ENCODE measurements around the gene FHAD1. TPM values are rescaled to one million over a fixed set of nuclear protein-coding genes. Genes with fewer than 3 reads are reported as not detected.

The FHAD1 gene
- total RNA-seq, 1 experiment from 2014 or later, result 2.0 TPM

- Histone ChIP-seq H3K9me3 (ENCODE audit: low read depth, low read length, poor library complexity, severe bottlenecking) (no peaks in the 10 kb centered on the region), H3K4me3 (ENCODE audit: low read depth, low read length, poor library complexity, severe bottlenecking) (no peak overlapping the region), H3K36me3 (ENCODE audit: insufficient read depth, low read length, poor library complexity, severe bottlenecking) (no peaks in the 10 kb centered on the region), H3K4me1 (ENCODE audit: insufficient read depth, low read length, poor library complexity, severe bottlenecking) (peaks cover 17% of the 10 kb centered on the region), H3K27me3 (replicated peaks; ENCODE audit: insufficient read depth, low read depth, low read length, poor library complexity) (no peaks in the 10 kb centered on the region), H3K27ac (ENCODE audit: low read depth, low read length, poor library complexity, severe bottlenecking) (no peak overlapping the region)
- ChIA-PET POLR2A (ENCODE audit: low non-redundant PET) (no interaction called here), CTCF (interaction anchor here (0.7 kb wide), 1 partner anchor 1619 kb away, joined by 4 read pairs; no protein-coding TSS in a partner anchor)
- no peak for TF ChIP-seq EZH2 (IDR thresholded peaks at IDR 0.05; ENCODE audit: borderline replicate concordance, low read depth, low read length, poor library complexity, severe bottlenecking)
- TF ChIP-seq, protein P1, sequence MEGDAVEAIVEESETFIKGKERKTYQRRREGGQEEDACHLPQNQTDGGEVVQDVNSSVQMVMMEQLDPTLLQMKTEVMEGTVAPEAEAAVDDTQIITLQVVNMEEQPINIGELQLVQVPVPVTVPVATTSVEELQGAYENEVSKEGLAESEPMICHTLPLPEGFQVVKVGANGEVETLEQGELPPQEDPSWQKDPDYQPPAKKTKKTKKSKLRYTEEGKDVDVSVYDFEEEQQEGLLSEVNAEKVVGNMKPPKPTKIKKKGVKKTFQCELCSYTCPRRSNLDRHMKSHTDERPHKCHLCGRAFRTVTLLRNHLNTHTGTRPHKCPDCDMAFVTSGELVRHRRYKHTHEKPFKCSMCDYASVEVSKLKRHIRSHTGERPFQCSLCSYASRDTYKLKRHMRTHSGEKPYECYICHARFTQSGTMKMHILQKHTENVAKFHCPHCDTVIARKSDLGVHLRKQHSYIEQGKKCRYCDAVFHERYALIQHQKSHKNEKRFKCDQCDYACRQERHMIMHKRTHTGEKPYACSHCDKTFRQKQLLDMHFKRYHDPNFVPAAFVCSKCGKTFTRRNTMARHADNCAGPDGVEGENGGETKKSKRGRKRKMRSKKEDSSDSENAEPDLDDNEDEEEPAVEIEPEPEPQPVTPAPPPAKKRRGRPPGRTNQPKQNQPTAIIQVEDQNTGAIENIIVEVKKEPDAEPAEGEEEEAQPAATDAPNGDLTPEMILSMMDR (conservative IDR thresholded peaks at IDR 0.05; ENCODE audit: low read depth, low read length), result no peak
- no peak for DNase-seq (ENCODE audit: low spot score)
- BruUV-seq (replicated peaks), result no TSS peak
- intact Hi-C loops (cut with micrococcal nuclease; ENCODE audit: unreplicated experiment), result loop anchor here (5.0 kb wide), 1 partner anchor 90 kb away; no protein-coding TSS in a partner anchor
Measured at GRCh38 chr1:15412175-15412800, 165.3 kb downstream of the FHAD1 start.

- BruUV-seq (replicated peaks), result no TSS peak
- intact Hi-C loops (cut with micrococcal nuclease; ENCODE audit: unreplicated experiment), result loop anchor here (5.0 kb wide), 1 partner anchor 91 kb away; no protein-coding TSS in a partner anchor
- DNase-seq (ENCODE audit: low spot score), result no peak
- TF ChIP-seq, protein P1 (conservative IDR thresholded peaks at IDR 0.05; ENCODE audit: low read depth, low read length), result no peak
- TF ChIP-seq EZH2 (IDR thresholded peaks at IDR 0.05; ENCODE audit: borderline replicate concordance, low read depth, low read length, poor library complexity, severe bottlenecking), result no peak
- CTCF ChIA-PET, result interaction anchor here (0.7 kb wide), 1 partner anchor 1620 kb away, joined by 4 read pairs; no protein-coding TSS in a partner anchor
- H3K9me3 ChIP-seq (ENCODE audit: low read depth, low read length, poor library complexity, severe bottlenecking), result no peaks in the 10 kb centered on the region
- no peaks in the 10 kb centered on the region for H3K27me3 ChIP-seq (replicated peaks; ENCODE audit: insufficient read depth, low read depth, low read length, poor library complexity)
- no peak overlapping the region for H3K4me3 ChIP-seq (ENCODE audit: low read depth, low read length, poor library complexity, severe bottlenecking)
- H3K27ac ChIP-seq (ENCODE audit: low read depth, low read length, poor library complexity, severe bottlenecking), result no peak overlapping the region
- H3K36me3 ChIP-seq (ENCODE audit: insufficient read depth, low read length, poor library complexity, severe bottlenecking), result no peaks in the 10 kb centered on the region
- POLR2A ChIA-PET (ENCODE audit: low non-redundant PET), result no interaction called here
- H3K4me1 ChIP-seq (ENCODE audit: insufficient read depth, low read length, poor library complexity, severe bottlenecking), result peaks cover 22% of the 10 kb centered on the region
Measured at GRCh38 chr1:15412843-15413242, 165.8 kb downstream of the FHAD1 start.

- no peak for DNase-seq (ENCODE audit: low spot score)
- Histone ChIP-seq H3K9me3 (ENCODE audit: low read depth, low read length, poor library complexity, severe bottlenecking) (no peaks in the 10 kb centered on the region), H3K27me3 (replicated peaks; ENCODE audit: insufficient read depth, low read depth, low read length, poor library complexity) (no peaks in the 10 kb centered on the region), H3K36me3 (ENCODE audit: insufficient read depth, low read length, poor library complexity, severe bottlenecking) (no peaks in the 10 kb centered on the region), H3K4me1 (ENCODE audit: insufficient read depth, low read length, poor library complexity, severe bottlenecking) (peaks cover 22% of the 10 kb centered on the region), H3K4me3 (ENCODE audit: low read depth, low read length, poor library complexity, severe bottlenecking) (no peak overlapping the region), H3K27ac (ENCODE audit: low read depth, low read length, poor library complexity, severe bottlenecking) (no peak overlapping the region)
- TF ChIP-seq EZH2 (IDR thresholded peaks at IDR 0.05; ENCODE audit: borderline replicate concordance, low read depth, low read length, poor library complexity, severe bottlenecking), result no peak
- TF ChIP-seq, protein P1 (conservative IDR thresholded peaks at IDR 0.05; ENCODE audit: low read depth, low read length), result no peak
- ChIA-PET POLR2A (ENCODE audit: low non-redundant PET) (no interaction called here), CTCF (no interaction called here)
- intact Hi-C loops (cut with micrococcal nuclease; ENCODE audit: unreplicated experiment), result loop anchor here (5.0 kb wide), 1 partner anchor 92 kb away; no protein-coding TSS in a partner anchor
- no TSS peak for BruUV-seq (replicated peaks)
Measured at GRCh38 chr1:15413563-15414444, 166.8 kb downstream of the FHAD1 start.
